Cerebellar cortex (tissue), 1 donor: Measurements from ENCODE around the gene MAGED4B.
"Not testable (repeated sequence)": the region's sequence is repeated elsewhere in the genome, so short reads cannot be mapped to it uniquely, and the experiment has no call there.

Experiments used
- DNase-seq: peaks from one replicate; pipeline ENCODE4 v3.0.0-alpha.2; 2015; ENCODE audit warnings: low spot score

The MAGED4B gene

GRCh38 chrX:52068666-52069640, at the start of gene MAGED4B:
MAGED4B (minus strand) TSS chrX:52069183; CDS start chrX:52068172, 1,011 bp downstream.
- DNase-seq: not testable (repeated sequence)

GRCh38 chrX:52118262-52118661, 49.3 kb upstream of the MAGED4B start:
- no peak for DNase-seq

- no peak for DNase-seq
Observed at GRCh38 chrX:52082578-52082977, 13.6 kb upstream of the MAGED4B start.

- no peak for DNase-seq
Observed at GRCh38 chrX:52078131-52078530, 9.1 kb upstream of the MAGED4B start.

- DNase-seq: not testable (repeated sequence)
Observed at GRCh38 chrX:52042288-52042687, 26.7 kb downstream of the MAGED4B start.

- no peak for DNase-seq
Observed at GRCh38 chrX:52034211-52034610, 34.8 kb downstream of the MAGED4B start.

GRCh38 chrX:52031371-52031770, 37.6 kb downstream of the MAGED4B start:
- no peak for DNase-seq

- no peak for DNase-seq
Observed at GRCh38 chrX:52015794-52016193, 53.2 kb downstream of the MAGED4B start.
